CD4-positive, alpha-beta T cell (primary cell): ENCODE measurements around the gene TUT4. TPM values are rescaled to one million over a fixed set of nuclear protein-coding genes. Genes with fewer than 3 reads are reported as not detected.

ENCODE experiments used
- ATAC-seq: fragments of 200-7000 bp; cut with Tn5 transposase; one replicate; pipeline ENCODE4 v1.10.0; 2022; ENCODE audit warnings: mild to moderate bottlenecking; ENCODE audit not compliant: poor library complexity
- CTCF ChIA-PET: fragments of 350-600 bp; sonication (Branson Sonifier 250); formaldehyde crosslinking; loops from one replicate; lab custom pipeline; 2021; ENCODE audit warnings: antibody characterized with exemption, inconsistent platforms; lab: Charles Lee
- POLR2A ChIA-PET: fragments of 350-600 bp; sonication (Branson Sonifier 250); formaldehyde crosslinking; loops from one replicate; lab custom pipeline; 2021; ENCODE audit warnings: antibody characterized with exemption, inconsistent platforms; lab: Charles Lee
- DNase-seq, 14 experiments: peaks; one replicate each; pipeline ENCODE4 v3.0.0-alpha.2; 2013 to 2020; ENCODE audit warnings: mixed read lengths in 2 of 14
- H3K27ac ChIP-seq, 2 donors: one replicate each; pipeline versions ENCODE4 v1.5.1 to v1.7.0; 2013; ENCODE audit warnings: low read length in 2 of 2, low read depth in 1 of 2, mild to moderate bottlenecking in 1 of 2
- H3K27me3 ChIP-seq, 2 experiments: 1 replicate in 1 of 2; 2 replicates in 1 of 2; pipeline versions ENCODE4 v1.6.1 to v1.7.0; 2013; ENCODE audit warnings: low read length in 2 of 2, control low read depth in 1 of 2, mild to moderate bottlenecking in 1 of 2, moderate library complexity in 1 of 2; ENCODE audit not compliant: insufficient read depth in 2 of 2, control insufficient read depth in 1 of 2
- H3K36me3 ChIP-seq: one replicate; pipeline ENCODE4 v1.6.1; 2013; ENCODE audit warnings: low read length, control low read depth; ENCODE audit not compliant: insufficient read depth
- H3K4me1 ChIP-seq: one replicate; pipeline ENCODE4 v1.6.1; 2013; ENCODE audit warnings: low read length, control low read depth; ENCODE audit not compliant: insufficient read depth
- H3K4me3 ChIP-seq: one replicate; pipeline ENCODE4 v1.5.1; 2013; ENCODE audit warnings: mild to moderate bottlenecking, low read length, moderate library complexity
- H3K9me3 ChIP-seq, 2 experiments: 1 replicate in 1 of 2; 2 replicates in 1 of 2; pipeline versions ENCODE4 v1.6.1 to v1.7.0; 2013; ENCODE audit warnings: low read length in 2 of 2, mild to moderate bottlenecking in 2 of 2, control low read depth in 1 of 2, moderate library complexity in 1 of 2; ENCODE audit not compliant: control insufficient read depth in 1 of 2, insufficient read depth in 1 of 2
- H3K27ac Mint-ChIP-seq: one replicate; pipeline ENCODE4 v1.8.0; 2020; ENCODE audit warnings: mixed read lengths
- H3K27me3 Mint-ChIP-seq: one replicate; pipeline ENCODE4 v1.8.0; 2021; ENCODE audit warnings: mixed read lengths
- H3K36me3 Mint-ChIP-seq: one replicate; pipeline ENCODE4 v1.8.0; 2021; ENCODE audit warnings: low read depth, mixed read lengths
- H3K4me1 Mint-ChIP-seq: one replicate; pipeline ENCODE4 v1.8.0; 2021; ENCODE audit warnings: low read depth, mixed read lengths
- H3K4me3 Mint-ChIP-seq: one replicate; pipeline ENCODE4 v1.8.0; 2020; ENCODE audit warnings: mild to moderate bottlenecking, mixed read lengths
- H3K9me3 Mint-ChIP-seq: one replicate; pipeline ENCODE4 v1.8.0; 2020; ENCODE audit warnings: mixed read lengths
- intact Hi-C, 2 experiments: fragments of 100-400 bp; cut with DNase I in 1 of 2; cut with micrococcal nuclease in 1 of 2; formaldehyde crosslinking; loops; one replicate each; pipeline versions ENCODE4 v1.15.1 to v1.9.0; 2023 to 2025; cut with DNase I, micrococcal nuclease
- total RNA-seq, 174 experiments: library from RNA in 2 of 174; stranded (reverse) in 2 of 174; gene quantifications; one replicate each; pipeline ENCODE4 v1.2.3 and lab custom pipeline; 2021 to 2026
- TF ChIP-seq, protein P1 (sequence below): fragments of 200-600 bp; IDR thresholded peaks from one replicate; pipeline ENCODE4 v1.8.0; 2022; ENCODE audit warnings: antibody characterized with exemption, mild to moderate bottlenecking

TUT4 gene
- total RNA-seq, 2 experiments from 2014 or later, result 141 to 147 TPM

DNA sequence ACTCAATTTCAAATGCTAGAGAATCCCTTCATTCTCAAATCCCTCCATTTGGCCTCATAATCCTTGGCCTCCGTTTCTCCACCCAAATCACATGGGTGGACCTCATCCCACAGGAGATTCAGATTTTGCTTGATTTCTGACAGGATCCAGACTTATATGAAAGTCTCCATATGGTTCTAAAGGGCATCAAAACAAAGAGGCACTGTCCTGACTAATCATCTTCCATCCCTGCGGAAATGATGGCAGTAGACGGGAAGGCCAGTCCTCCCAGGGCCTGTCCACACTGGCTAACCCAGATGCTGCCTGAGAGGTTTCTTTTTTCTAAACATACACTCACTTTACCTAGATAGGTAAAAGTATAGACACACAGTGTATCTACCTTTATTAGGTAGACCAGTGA, 167.5 kb downstream of the TUT4 start:
- ChIA-PET POLR2A (no interaction called here), CTCF (no interaction called here)
- Histone ChIP-seq H3K9me3 (no peaks in the 10 kb centered on the region), H3K27ac (no peak overlapping the region), H3K36me3 (peaks cover 3% of the 10 kb centered on the region), H3K4me3 (no peak overlapping the region), H3K27me3 (no peaks in the 10 kb centered on the region), H3K4me1 (no peaks in the 10 kb centered on the region)
- no peaks in the 10 kb centered on the region for H3K36me3 Mint-ChIP-seq
- intact Hi-C loops, result no loop called here
- DNase-seq (no peak), ATAC-seq (no peak)
- H3K27ac Mint-ChIP-seq, result no peak overlapping the region
- H3K4me3 Mint-ChIP-seq, result no peak overlapping the region
- no peaks in the 10 kb centered on the region for H3K9me3 Mint-ChIP-seq
- no peaks in the 10 kb centered on the region for H3K4me1 Mint-ChIP-seq
- TF ChIP-seq, protein P1, sequence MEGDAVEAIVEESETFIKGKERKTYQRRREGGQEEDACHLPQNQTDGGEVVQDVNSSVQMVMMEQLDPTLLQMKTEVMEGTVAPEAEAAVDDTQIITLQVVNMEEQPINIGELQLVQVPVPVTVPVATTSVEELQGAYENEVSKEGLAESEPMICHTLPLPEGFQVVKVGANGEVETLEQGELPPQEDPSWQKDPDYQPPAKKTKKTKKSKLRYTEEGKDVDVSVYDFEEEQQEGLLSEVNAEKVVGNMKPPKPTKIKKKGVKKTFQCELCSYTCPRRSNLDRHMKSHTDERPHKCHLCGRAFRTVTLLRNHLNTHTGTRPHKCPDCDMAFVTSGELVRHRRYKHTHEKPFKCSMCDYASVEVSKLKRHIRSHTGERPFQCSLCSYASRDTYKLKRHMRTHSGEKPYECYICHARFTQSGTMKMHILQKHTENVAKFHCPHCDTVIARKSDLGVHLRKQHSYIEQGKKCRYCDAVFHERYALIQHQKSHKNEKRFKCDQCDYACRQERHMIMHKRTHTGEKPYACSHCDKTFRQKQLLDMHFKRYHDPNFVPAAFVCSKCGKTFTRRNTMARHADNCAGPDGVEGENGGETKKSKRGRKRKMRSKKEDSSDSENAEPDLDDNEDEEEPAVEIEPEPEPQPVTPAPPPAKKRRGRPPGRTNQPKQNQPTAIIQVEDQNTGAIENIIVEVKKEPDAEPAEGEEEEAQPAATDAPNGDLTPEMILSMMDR, result no peak
- H3K27me3 Mint-ChIP-seq, result no peaks in the 10 kb centered on the region

Other genes starting within 250 kb of the TUT4 start
- gene CC2D1B, start 186.9 kb downstream of the TUT4 start, total RNA-seq, result 10 to 100 TPM; 46.5 to 47.5 TPM
- 1 to 10 TPM; 1.1 to 1.3 TPM for gene ORC1, start 148.7 kb downstream of the TUT4 start, total RNA-seq
- gene PRPF38A, start 148.5 kb downstream of the TUT4 start, total RNA-seq, result 10 to 100 TPM; 56.2 to 63.6 TPM
- gene GPX7, start 49.3 kb upstream of the TUT4 start, total RNA-seq, result 10 to 100 TPM; 11.7 to 12.5 TPM
- 10 to 100 TPM; 25.9 to 28.4 TPM for gene SHISAL2A, start 80.1 kb upstream of the TUT4 start, total RNA-seq
- gene COA7, start 145.3 kb upstream of the TUT4 start, total RNA-seq, result 1 to 10 TPM in 1 of 2 experiments, under 1 TPM in 1; 0.99 to 1.1 TPM
- gene ZYG11B, start 173.4 kb upstream of the TUT4 start, total RNA-seq, result 10 to 100 TPM; 14.1 to 16.1 TPM